Loucy (cell line): Measurements from ENCODE around the gene LHPP.

Experiments
- H2AFZ ChIP-seq: fragments of 200-600 bp; sonication (generic); 2 replicates; pipeline ENCODE4 v1.6.0; 2016; ENCODE audit warnings: antibody characterized with exemption, mild to moderate bottlenecking, low read length, moderate library complexity
- H3F3A ChIP-seq: fragments of 200-600 bp; 2 replicates; pipeline ENCODE4 v1.6.0; 2016; ENCODE audit warnings: antibody characterized with exemption, low read depth, mild to moderate bottlenecking
- H3K27me3 ChIP-seq: fragments of 200-600 bp; sonication (generic); 2 replicates; pipeline ENCODE4 v1.6.1; 2014; ENCODE audit warnings: low read length, mild to moderate bottlenecking; ENCODE audit not compliant: insufficient read depth, poor library complexity, severe bottlenecking
- H3K36me3 ChIP-seq: fragments of 200-600 bp; sonication (generic); 2 replicates; pipeline ENCODE4 v1.6.1; 2016; ENCODE audit warnings: low read length; ENCODE audit not compliant: insufficient read depth
- H3K4me1 ChIP-seq: fragments of 200-600 bp; sonication (generic); 2 replicates; pipeline ENCODE4 v1.5.1; 2014; ENCODE audit warnings: low read length, mild to moderate bottlenecking; ENCODE audit not compliant: insufficient read depth, poor library complexity, severe bottlenecking
- H3K4me2 ChIP-seq: fragments of 200-600 bp; sonication (generic); 2 replicates; pipeline ENCODE4 v1.6.0; 2014; ENCODE audit warnings: antibody characterized with exemption, low read length, low read depth, mild to moderate bottlenecking; ENCODE audit not compliant: poor library complexity, severe bottlenecking
- H3K4me3 ChIP-seq: fragments of 200-600 bp; sonication (generic); 2 replicates; pipeline ENCODE4 v1.5.1; 2014; ENCODE audit warnings: low read length, mild to moderate bottlenecking, mixed read lengths; ENCODE audit not compliant: poor library complexity, severe bottlenecking
- H3K79me2 ChIP-seq: fragments of 200-600 bp; sonication (generic); 2 replicates; pipeline ENCODE4 v1.6.1; 2014; ENCODE audit warnings: low read length; ENCODE audit not compliant: insufficient read depth
- H3K9ac ChIP-seq: fragments of 200-600 bp; sonication (generic); 2 replicates; pipeline ENCODE4 v1.6.0; 2014; ENCODE audit warnings: mild to moderate bottlenecking, low read depth, low read length, moderate library complexity; ENCODE audit not compliant: poor library complexity, severe bottlenecking
- H3K9me2 ChIP-seq: fragments of 200-600 bp; sonication (generic); replicated peaks from 2 replicates; pipeline ENCODE4 v1.6.1; 2016; ENCODE audit warnings: low read depth, low read length, mixed read lengths
- H3K9me3 ChIP-seq: fragments of 200-600 bp; sonication (generic); 2 replicates; pipeline ENCODE4 v1.6.1; 2014; ENCODE audit warnings: mild to moderate bottlenecking, antibody characterized with exemption, low read length, low read depth; ENCODE audit not compliant: insufficient read depth
- H4K20me1 ChIP-seq: fragments of 200-600 bp; sonication (generic); 2 replicates; pipeline ENCODE4 v1.6.0; 2014; ENCODE audit warnings: antibody characterized with exemption, low read length, mild to moderate bottlenecking; ENCODE audit not compliant: insufficient read depth, poor library complexity, severe bottlenecking
- CTCF ChIP-seq: fragments of 200-600 bp; sonication (generic); conservative IDR thresholded peaks from 2 replicates; pipeline ENCODE4 v1.5.1; 2014; ENCODE audit warnings: mild to moderate bottlenecking, antibody characterized with exemption, low read length
- EZH2phosphoT487 ChIP-seq: fragments of 200-600 bp; IDR thresholded peaks from 2 replicates; pipeline ENCODE4 v1.6.1; 2018; ENCODE audit warnings: antibody characterized with exemption, mild to moderate bottlenecking, moderate library complexity, borderline replicate concordance

Gene LHPP

GRCh38 chr10:124461642-124462347, at the start of gene LHPP:
Gene LHPP, plus strand, starts transcription at chr10:124461823. Its CDS starts 40 bp downstream, at chr10:124461863.
- Histone ChIP-seq H3K36me3 (no peaks in the 10 kb centered on the region), H3K9ac (peak within 1 kb of the TSS; percentile 68), H3K9me2 (no peaks in the 10 kb centered on the region), H3K27me3 (no peaks in the 10 kb centered on the region), H3K79me2 (peaks cover 6% of the 10 kb centered on the region; the same call in 1 of the 2 replicates), H2AFZ (peak within 1 kb of the TSS; percentile 99), H3K4me3 (peak within 1 kb of the TSS; percentile 88), H3K9me3 (no peaks in the 10 kb centered on the region), H4K20me1 (no peaks in the 10 kb centered on the region), H3K4me2 (peak within 1 kb of the TSS; percentile 88), H3K4me1 (peaks cover 23% of the 10 kb centered on the region), H3F3A (no peaks in the 10 kb centered on the region)
- TF ChIP-seq EZH2phosphoT487 (no peak), CTCF (no peak)

GRCh38 chr10:124414076-124414475, 47.5 kb upstream of the LHPP start:
- H3K9ac ChIP-seq, result no peak overlapping the region
- H3K4me1 ChIP-seq, result peaks cover 48% of the 10 kb centered on the region
- TF ChIP-seq CTCF (no peak), EZH2phosphoT487 (no peak)
- H3K4me3 ChIP-seq, result no peak overlapping the region
- H3K79me2 ChIP-seq, result peaks cover 47% of the 10 kb centered on the region
- H2AFZ ChIP-seq, result no peak overlapping the region
- H3K9me3 ChIP-seq, result no peaks in the 10 kb centered on the region
- peaks cover 5% of the 10 kb centered on the region; the same call in 1 of the 2 replicates for H3K36me3 ChIP-seq
- H3F3A ChIP-seq, result no peaks in the 10 kb centered on the region
- no peaks in the 10 kb centered on the region for H3K9me2 ChIP-seq
- H3K4me2 ChIP-seq, result peak overlapping the region; percentile 42
- no peaks in the 10 kb centered on the region for H3K27me3 ChIP-seq
- H4K20me1 ChIP-seq, result peaks cover 23% of the 10 kb centered on the region

GRCh38 chr10:124415210-124415609, 46.4 kb upstream of the LHPP start:
- no peaks in the 10 kb centered on the region for H3K9me3 ChIP-seq

More at GRCh38 chr10:124415210-124415609, 46.4 kb upstream of the LHPP start:
- peaks cover 23% of the 10 kb centered on the region for H4K20me1 ChIP-seq
- no peaks in the 10 kb centered on the region for H3K27me3 ChIP-seq
- no peak overlapping the region for H3K4me3 ChIP-seq
- peak overlapping the region; percentile 90 for H3K4me2 ChIP-seq
- peaks cover 4% of the 10 kb centered on the region; the same call in 1 of the 2 replicates for H3K36me3 ChIP-seq
- no peak overlapping the region for H2AFZ ChIP-seq
- H3F3A ChIP-seq, result no peaks in the 10 kb centered on the region
- no peak for TF ChIP-seq EZH2phosphoT487
- TF ChIP-seq CTCF, result no peak
- H3K9ac ChIP-seq, result no peak overlapping the region
- peaks cover 47% of the 10 kb centered on the region for H3K79me2 ChIP-seq
- H3K4me1 ChIP-seq, result peaks cover 42% of the 10 kb centered on the region
- H3K9me2 ChIP-seq, result no peaks in the 10 kb centered on the region
